ENCODE measurements around the gene DCC. TPM values are rescaled to one million over a fixed set of nuclear protein-coding genes. Genes with fewer than 3 reads are reported as not detected.

The DCC gene
- total and polyA plus RNA-seq, 9 donors: under 0.01 to 0.77 (median 0.30) TPM; not detected in 3

- no peak for DNase-seq
- intact Hi-C loops (cut with DNase I): no loop called here
- Histone ChIP-seq H3K4me1 (ENCODE audit: insufficient read depth) (no peaks in the 10 kb centered on the region), H3K36me3 (no peaks in the 10 kb centered on the region), H3K27me3 (no peaks in the 10 kb centered on the region), H3K9me3 (no peaks in the 10 kb centered on the region), H3K4me3 (no peak overlapping the region), H3K27ac (no peak overlapping the region)
- no peak for TF ChIP-seq EP300 (IDR thresholded peaks at IDR 0.05)
- no peak for TF ChIP-seq CTCF (IDR thresholded peaks at IDR 0.05)
- TF ChIP-seq POLR2A (IDR thresholded peaks at IDR 0.05): no peak
- WGBS, 3 donors: 56 to 63% (median 57%) methylated on average over 4 of the region's 4 CpGs
Observed at GRCh38 chr18:52567360-52567759, 227.4 kb downstream of the DCC start.

DNA sequence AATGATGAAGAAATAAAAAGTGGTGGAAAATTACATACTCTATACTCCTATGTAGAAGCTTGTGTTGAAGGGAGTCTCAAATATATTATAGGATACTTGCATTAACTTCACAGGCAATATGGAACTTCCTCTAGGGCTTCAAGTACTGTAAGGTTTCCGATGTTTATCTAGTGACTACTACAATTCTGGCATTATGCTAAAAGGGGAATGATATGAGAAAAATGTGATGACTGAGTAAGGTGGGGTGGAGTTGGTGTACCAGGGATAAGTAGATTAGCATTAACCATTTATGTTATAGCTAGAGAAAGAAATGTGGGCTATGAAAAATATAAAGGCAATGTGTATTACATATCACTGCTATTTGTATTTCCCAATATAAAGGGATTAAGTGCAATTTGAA is 229.5 kb downstream of the DCC start:
- intact Hi-C loops (cut with DNase I): no loop called here
- no peaks in the 10 kb centered on the region for H3K9me3 ChIP-seq
- H3K36me3 ChIP-seq: no peaks in the 10 kb centered on the region
- no peaks in the 10 kb centered on the region for H3K4me1 ChIP-seq (ENCODE audit: insufficient read depth)
- H3K27ac ChIP-seq: no peak overlapping the region
- DNase-seq: no peak
- no peak for TF ChIP-seq POLR2A (IDR thresholded peaks at IDR 0.05)
- TF ChIP-seq CTCF (IDR thresholded peaks at IDR 0.05): no peak
- no peak for TF ChIP-seq EP300 (IDR thresholded peaks at IDR 0.05)
- no peak overlapping the region for H3K4me3 ChIP-seq
- no peaks in the 10 kb centered on the region for H3K27me3 ChIP-seq
- WGBS, 3 donors: 51 to 64% (median 56%) methylated on average over 1 of the region's 1 CpG

DNA sequence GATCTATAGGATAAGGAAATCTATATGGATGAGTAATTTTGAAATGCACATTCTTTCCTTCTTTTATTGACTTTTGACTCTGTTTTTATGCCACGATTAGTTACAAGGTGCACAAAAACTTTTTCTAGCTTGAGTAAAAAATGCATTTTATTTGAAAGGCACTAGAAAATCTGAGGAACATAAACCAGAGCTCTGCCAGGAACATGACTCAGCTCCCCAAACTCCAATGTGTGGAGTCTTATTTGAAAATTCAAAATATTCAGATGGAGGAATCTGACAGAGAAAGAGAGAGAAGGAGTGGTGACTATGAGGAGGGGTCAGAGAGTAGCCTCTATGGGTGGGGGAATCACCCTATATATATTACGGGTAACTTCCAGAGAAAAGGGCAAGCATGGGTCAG is 231.0 kb downstream of the DCC start:
- Histone ChIP-seq H3K27ac (no peak overlapping the region), H3K36me3 (no peaks in the 10 kb centered on the region), H3K27me3 (no peaks in the 10 kb centered on the region), H3K9me3 (no peaks in the 10 kb centered on the region), H3K4me1 (ENCODE audit: insufficient read depth) (no peaks in the 10 kb centered on the region), H3K4me3 (no peak overlapping the region)
- no peak for DNase-seq
- TF ChIP-seq EP300 (IDR thresholded peaks at IDR 0.05) (no peak), POLR2A (IDR thresholded peaks at IDR 0.05) (no peak), CTCF (IDR thresholded peaks at IDR 0.05) (no peak)
- intact Hi-C loops (cut with DNase I): no loop called here
- 24 to 53% (median 34%) methylated on average over 2 of the region's 2 CpGs for WGBS, 3 donors

GRCh38 chr18:52572036-52573000 is 232.3 kb downstream of the DCC start:
- intact Hi-C loops (cut with DNase I): no loop called here

More at GRCh38 chr18:52572036-52573000, 232.3 kb downstream of the DCC start:
- Histone ChIP-seq H3K4me1 (ENCODE audit: insufficient read depth) (no peaks in the 10 kb centered on the region), H3K4me3 (no peak overlapping the region), H3K27me3 (no peaks in the 10 kb centered on the region), H3K36me3 (no peaks in the 10 kb centered on the region), H3K9me3 (no peaks in the 10 kb centered on the region), H3K27ac (no peak overlapping the region)
- WGBS, 3 donors: 44 to 54% (median 51%) methylated on average over 13 of the region's 13 CpGs
- no peak for TF ChIP-seq POLR2A (IDR thresholded peaks at IDR 0.05)
- TF ChIP-seq EP300 (IDR thresholded peaks at IDR 0.05): no peak
- no peak for TF ChIP-seq CTCF (IDR thresholded peaks at IDR 0.05)
- DNase-seq: no peak
